Stomach smooth muscle (tissue), 2 donors: ENCODE data around the gene CRHBP.
"Not testable (repeated sequence)": the region's sequence is repeated elsewhere in the genome, so short reads cannot be mapped to it uniquely, and the experiment has no call there.

Source experiments
- H3K27ac ChIP-seq: one replicate; pipeline ENCODE4 v1.7.0; 2013; ENCODE audit warnings: mild to moderate bottlenecking, low read length, inconsistent platforms
- H3K27me3 ChIP-seq, 2 donors: one replicate each; pipeline ENCODE4 v1.7.0; 2013; ENCODE audit warnings: low read length in 2 of 2; ENCODE audit not compliant: insufficient read depth in 2 of 2, control insufficient read depth in 1 of 2
- H3K36me3 ChIP-seq, 2 donors: one replicate each; pipeline ENCODE4 v1.7.0; 2013; ENCODE audit warnings: low read length in 2 of 2; ENCODE audit not compliant: control insufficient read depth in 2 of 2, insufficient read depth in 2 of 2
- H3K4me1 ChIP-seq: one replicate; pipeline ENCODE4 v1.7.0; 2013; ENCODE audit warnings: low read length; ENCODE audit not compliant: control insufficient read depth, insufficient read depth
- H3K4me3 ChIP-seq, 2 donors: one replicate each; pipeline ENCODE4 v1.7.0; 2013; ENCODE audit warnings: low read length in 2 of 2
- H3K9ac ChIP-seq, 2 donors: one replicate each; pipeline ENCODE4 v1.7.0; 2013; ENCODE audit warnings: low read length in 2 of 2, mild to moderate bottlenecking in 1 of 2
- H3K9me3 ChIP-seq, 2 donors: one replicate each; pipeline ENCODE4 v1.7.0; 2013; ENCODE audit warnings: low read length in 2 of 2; ENCODE audit not compliant: control insufficient read depth in 2 of 2
- donor health status: healthy.
- donor health status: Pancreatic carcinoma.

CRHBP gene

GRCh38 chr5:76986825-76987526, 34.1 kb downstream of the CRHBP start:
- Histone ChIP-seq H3K4me3 (no peak overlapping the region), H3K9ac (no peak overlapping the region), H3K27ac (no peak overlapping the region), H3K9me3 (no peaks in the 10 kb centered on the region), H3K27me3 (no peaks in the 10 kb centered on the region), H3K4me1 (no peaks in the 10 kb centered on the region), H3K36me3 (no peaks in the 10 kb centered on the region)

DNA sequence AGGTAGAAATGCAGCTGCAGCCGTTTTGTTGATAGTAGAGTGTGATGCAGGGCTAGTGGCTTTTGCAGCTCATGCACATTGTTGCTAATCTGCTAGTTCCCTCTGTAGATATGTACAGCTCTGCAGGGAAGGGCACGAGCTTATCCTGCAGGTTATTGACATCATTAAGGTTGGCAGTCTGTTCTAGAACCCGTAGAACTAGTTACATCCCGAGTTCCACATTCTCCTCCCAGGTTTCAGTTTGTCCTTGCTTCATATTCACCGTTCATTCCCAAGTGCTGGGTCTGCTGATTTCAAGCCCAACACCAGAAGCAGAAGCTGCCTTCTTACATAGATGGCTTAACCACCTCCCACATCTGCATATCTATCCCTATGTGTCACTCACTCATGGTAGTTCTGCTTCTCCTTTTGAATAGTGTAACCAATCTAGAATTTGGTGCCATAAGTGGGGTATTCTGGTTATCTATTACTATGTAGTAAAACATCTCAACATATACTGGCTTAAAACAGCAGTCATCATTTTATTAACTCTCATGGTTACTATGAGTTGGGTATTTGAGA, 38.1 kb downstream of the CRHBP start:
- Histone ChIP-seq H3K4me1 (no peaks in the 10 kb centered on the region), H3K36me3 (no peaks in the 10 kb centered on the region), H3K9me3 (no peaks in the 10 kb centered on the region), H3K27me3 (no peaks in the 10 kb centered on the region), H3K4me3 (no peak overlapping the region), H3K9ac (no peak overlapping the region), H3K27ac (no peak overlapping the region)

DNA sequence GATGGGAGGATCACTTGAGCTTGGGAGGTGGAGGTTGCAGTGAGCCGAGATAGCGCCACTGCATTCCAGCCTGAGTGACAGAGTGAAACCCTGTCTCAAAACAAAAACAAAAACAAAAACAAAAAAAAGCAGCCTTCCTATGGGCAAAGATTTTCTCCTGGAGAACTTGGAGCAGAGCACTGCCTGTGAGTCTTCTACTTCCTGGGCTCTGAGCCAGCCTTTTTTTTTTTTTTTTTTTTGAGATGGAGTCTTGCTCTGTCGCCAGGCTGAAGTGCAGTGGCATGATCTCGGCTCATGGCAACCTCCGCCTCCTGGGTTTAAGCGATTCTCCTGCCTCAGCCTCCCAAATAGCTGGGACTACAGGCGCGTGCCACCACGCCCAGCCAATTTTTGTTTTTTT, 40.6 kb downstream of the CRHBP start:
- not testable (repeated sequence) for H3K27me3 ChIP-seq, H3K9me3 ChIP-seq, H3K9ac ChIP-seq, H3K4me1 ChIP-seq, H3K36me3 ChIP-seq, H3K4me3 ChIP-seq, H3K27ac ChIP-seq

DNA sequence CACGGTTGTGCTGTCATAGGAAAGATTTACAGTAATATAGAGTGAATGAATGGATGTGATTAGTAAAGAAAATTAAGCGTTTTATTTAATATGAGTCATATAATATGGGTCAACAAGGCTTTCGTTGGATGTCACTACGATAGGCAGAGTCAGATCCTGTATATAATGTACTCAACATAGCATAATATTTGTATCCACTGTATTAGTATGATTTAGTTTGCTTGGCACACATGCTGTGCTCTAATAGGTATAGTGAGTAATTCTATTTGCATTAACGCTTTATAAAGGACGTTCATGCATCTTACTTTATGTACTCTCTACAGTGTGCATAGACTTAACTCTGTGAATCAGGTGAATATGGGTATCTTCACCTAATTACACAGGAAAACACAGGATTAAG, 41.5 kb downstream of the CRHBP start:
- Histone ChIP-seq H3K4me1 (no peaks in the 10 kb centered on the region), H3K9me3 (no peaks in the 10 kb centered on the region), H3K4me3 (no peak overlapping the region), H3K9ac (no peak overlapping the region), H3K36me3 (no peaks in the 10 kb centered on the region), H3K27ac (no peak overlapping the region), H3K27me3 (no peaks in the 10 kb centered on the region)

- not testable (repeated sequence) for H3K9ac ChIP-seq, H3K9me3 ChIP-seq, H3K27ac ChIP-seq, H3K4me1 ChIP-seq, H3K27me3 ChIP-seq, H3K4me3 ChIP-seq, H3K36me3 ChIP-seq
These were observed 45.4 kb downstream of the CRHBP start for GRCh38 chr5:76998251-76998650.

DNA sequence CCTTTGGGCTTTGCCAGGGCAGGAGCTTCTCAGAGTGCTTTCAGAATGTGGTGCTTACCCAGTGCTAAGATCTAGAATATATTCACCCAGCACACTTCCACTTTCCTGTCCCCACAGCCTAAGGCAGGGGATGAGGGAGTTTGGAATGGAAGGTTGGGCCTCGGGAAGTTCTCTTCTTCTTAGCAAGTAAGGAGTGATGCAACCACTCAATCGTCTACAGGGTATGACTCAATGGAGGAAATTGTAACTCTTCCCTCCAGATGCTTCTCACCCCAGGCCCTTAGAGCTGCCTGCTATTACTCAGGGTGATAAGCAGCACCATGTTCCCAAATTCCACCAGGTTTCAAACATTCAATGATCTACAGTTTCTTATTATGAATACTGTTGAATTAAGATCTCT, 46.6 kb downstream of the CRHBP start:
- H3K27ac ChIP-seq, result no peak overlapping the region
- no peaks in the 10 kb centered on the region for H3K9me3 ChIP-seq
- H3K4me3 ChIP-seq, result no peak overlapping the region
- H3K9ac ChIP-seq, result no peak overlapping the region
- no peaks in the 10 kb centered on the region for H3K36me3 ChIP-seq
- H3K4me1 ChIP-seq, result no peaks in the 10 kb centered on the region
- peaks cover 0 to 4% of the 10 kb centered on the region in 2 donors for H3K27me3 ChIP-seq

DNA sequence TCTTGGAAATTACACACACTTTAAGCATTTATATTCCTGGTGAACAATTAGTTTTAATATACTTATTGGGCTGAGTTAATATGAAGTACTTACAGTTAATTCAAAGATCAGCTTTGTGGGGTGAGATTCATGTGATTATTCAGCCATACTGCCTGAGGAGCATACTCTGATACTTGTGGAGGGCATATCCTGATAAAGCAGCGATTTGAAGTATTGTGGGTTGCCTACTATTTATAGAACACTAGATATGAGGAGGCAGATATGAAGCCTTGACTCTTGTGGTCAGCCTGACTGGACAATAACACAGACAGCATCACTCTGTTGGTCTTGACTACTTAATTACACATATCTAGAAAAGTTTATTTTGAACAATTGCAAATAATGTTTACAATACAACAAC, 50.4 kb downstream of the CRHBP start:
- Histone ChIP-seq H3K4me3 (no peak overlapping the region), H3K27ac (no peak overlapping the region), H3K4me1 (no peaks in the 10 kb centered on the region), H3K9me3 (no peaks in the 10 kb centered on the region), H3K27me3 (peaks cover 0 to 4% of the 10 kb centered on the region in 2 donors), H3K36me3 (no peaks in the 10 kb centered on the region), H3K9ac (no peak overlapping the region)

- Histone ChIP-seq H3K4me3 (no peak overlapping the region), H3K9ac (no peak overlapping the region), H3K4me1 (no peaks in the 10 kb centered on the region), H3K27ac (no peak overlapping the region), H3K36me3 (no peaks in the 10 kb centered on the region), H3K9me3 (no peaks in the 10 kb centered on the region), H3K27me3 (peaks cover 0 to 2% of the 10 kb centered on the region in 2 donors)
These were observed 53.3 kb downstream of the CRHBP start for GRCh38 chr5:77006124-77006523.

GRCh38 chr5:77008413-77008812, 55.6 kb downstream of the CRHBP start:
- no peaks in the 10 kb centered on the region for H3K9me3 ChIP-seq
- no peak overlapping the region for H3K9ac ChIP-seq
- no peaks in the 10 kb centered on the region for H3K4me1 ChIP-seq
- H3K4me3 ChIP-seq, result no peak overlapping the region
- no peaks in the 10 kb centered on the region for H3K36me3 ChIP-seq
- H3K27ac ChIP-seq, result no peak overlapping the region
- H3K27me3 ChIP-seq, result peaks cover 0 to 2% of the 10 kb centered on the region in 2 donors

DNA sequence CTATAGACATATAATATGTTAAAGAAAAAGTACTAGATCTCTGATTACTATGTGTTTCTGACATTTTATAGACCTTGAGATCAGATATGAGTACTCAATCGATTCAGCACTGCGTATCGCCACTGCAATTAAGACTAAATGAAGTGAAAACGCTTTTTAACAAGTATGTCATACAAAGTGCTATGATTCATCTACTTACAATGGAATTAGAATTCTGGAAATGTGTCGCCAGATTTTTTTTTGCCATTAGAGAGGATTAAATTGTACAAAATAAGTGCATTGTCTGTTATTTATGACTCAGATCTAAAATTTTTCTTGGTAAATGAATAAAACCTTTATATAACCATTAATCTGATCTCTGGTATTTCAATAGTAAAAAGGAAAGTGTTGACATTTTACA, 57.4 kb downstream of the CRHBP start:
- Histone ChIP-seq H3K27ac (no peak overlapping the region), H3K4me1 (no peaks in the 10 kb centered on the region), H3K9me3 (no peaks in the 10 kb centered on the region), H3K4me3 (no peak overlapping the region), H3K9ac (no peak overlapping the region), H3K27me3 (no peaks in the 10 kb centered on the region), H3K36me3 (no peaks in the 10 kb centered on the region)

GRCh38 chr5:77011498-77011897, 58.7 kb downstream of the CRHBP start:
- no peak overlapping the region for H3K9ac ChIP-seq
- no peaks in the 10 kb centered on the region for H3K36me3 ChIP-seq
- no peaks in the 10 kb centered on the region for H3K4me1 ChIP-seq
- no peaks in the 10 kb centered on the region for H3K9me3 ChIP-seq
- no peak overlapping the region for H3K4me3 ChIP-seq
- H3K27ac ChIP-seq, result no peak overlapping the region
- H3K27me3 ChIP-seq, result no peaks in the 10 kb centered on the region
